ENCODE results near the gene SSH2. TPM values are rescaled to one million over a fixed set of nuclear protein-coding genes. Genes with fewer than 3 reads are reported as not detected.
"Not testable (repeated sequence)": the region's sequence is repeated elsewhere in the genome, so short reads cannot be mapped to it uniquely, and the experiment has no call there.

The SSH2 gene
- total and polyA plus RNA-seq, 2 experiments from 2014 or later: 32.4 to 43.2 TPM

- H3K9me3 ChIP-seq (ENCODE audit: low read depth): no peaks in the 10 kb centered on the region
- TF ChIP-seq, protein P1, sequence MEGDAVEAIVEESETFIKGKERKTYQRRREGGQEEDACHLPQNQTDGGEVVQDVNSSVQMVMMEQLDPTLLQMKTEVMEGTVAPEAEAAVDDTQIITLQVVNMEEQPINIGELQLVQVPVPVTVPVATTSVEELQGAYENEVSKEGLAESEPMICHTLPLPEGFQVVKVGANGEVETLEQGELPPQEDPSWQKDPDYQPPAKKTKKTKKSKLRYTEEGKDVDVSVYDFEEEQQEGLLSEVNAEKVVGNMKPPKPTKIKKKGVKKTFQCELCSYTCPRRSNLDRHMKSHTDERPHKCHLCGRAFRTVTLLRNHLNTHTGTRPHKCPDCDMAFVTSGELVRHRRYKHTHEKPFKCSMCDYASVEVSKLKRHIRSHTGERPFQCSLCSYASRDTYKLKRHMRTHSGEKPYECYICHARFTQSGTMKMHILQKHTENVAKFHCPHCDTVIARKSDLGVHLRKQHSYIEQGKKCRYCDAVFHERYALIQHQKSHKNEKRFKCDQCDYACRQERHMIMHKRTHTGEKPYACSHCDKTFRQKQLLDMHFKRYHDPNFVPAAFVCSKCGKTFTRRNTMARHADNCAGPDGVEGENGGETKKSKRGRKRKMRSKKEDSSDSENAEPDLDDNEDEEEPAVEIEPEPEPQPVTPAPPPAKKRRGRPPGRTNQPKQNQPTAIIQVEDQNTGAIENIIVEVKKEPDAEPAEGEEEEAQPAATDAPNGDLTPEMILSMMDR (IDR thresholded peaks at IDR 0.05; ENCODE audit: low read depth, low read length): no peak
- no peak for DNase-seq (ENCODE audit: low read depth in 1 of 2, low spot score in 1 of 2)
Measured at GRCh38 chr17:29791336-29792080, 138.5 kb downstream of the SSH2 start.

DNA sequence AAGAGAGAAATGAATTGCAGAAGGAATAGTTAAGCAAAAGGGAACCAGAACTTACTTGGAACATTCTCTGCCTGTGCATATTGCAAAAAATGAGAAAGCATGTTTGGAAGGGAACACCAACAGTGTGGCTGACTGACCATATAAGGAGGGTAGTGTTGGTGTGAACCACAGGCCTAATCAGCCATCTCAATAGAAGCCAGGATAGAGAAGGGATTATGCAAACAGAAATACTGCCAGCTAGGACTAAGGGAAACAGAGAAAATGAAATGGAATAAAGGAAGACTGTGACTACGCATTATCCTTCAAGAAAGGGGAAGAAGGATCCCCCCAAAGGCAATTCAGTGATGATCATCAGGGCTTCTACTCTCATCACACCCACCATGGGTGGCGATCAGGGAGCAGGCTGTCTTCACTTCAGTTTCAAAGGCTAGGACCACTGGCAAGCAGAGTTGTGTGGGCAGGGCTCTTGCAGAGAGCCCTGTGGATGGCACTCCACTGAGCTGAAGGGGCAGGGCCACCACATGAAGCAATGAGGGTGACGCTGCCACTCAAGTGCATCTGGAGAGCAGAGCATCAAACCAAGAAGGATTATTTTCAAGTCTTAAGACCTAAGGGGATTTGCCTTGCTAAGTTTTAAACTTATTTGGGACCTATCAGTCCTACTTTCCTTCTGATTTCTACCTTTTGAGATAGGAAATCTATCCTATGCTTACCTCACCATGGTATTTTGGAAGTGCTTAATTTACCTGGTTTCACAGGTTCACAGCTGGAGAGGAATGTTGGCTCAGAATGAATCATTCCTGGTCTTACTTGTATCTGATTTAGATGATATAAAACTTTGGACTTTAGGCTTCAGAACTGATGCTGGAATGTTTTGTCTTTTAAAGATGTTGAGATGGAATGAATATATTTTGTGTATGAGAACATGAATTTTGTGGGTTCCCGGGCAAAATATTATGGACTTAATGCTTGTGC is 140.5 kb downstream of the SSH2 start:
- Histone ChIP-seq H3K4me1 (ENCODE audit: low read depth) (no peaks in the 10 kb centered on the region), H3K36me3 (peaks cover 3% of the 10 kb centered on the region), H3K27me3 (no peaks in the 10 kb centered on the region), H3K4me3 (no peak overlapping the region), H3K27ac (no peak overlapping the region), H3K9me3 (ENCODE audit: low read depth) (no peaks in the 10 kb centered on the region)
- TF ChIP-seq, protein P1 (IDR thresholded peaks at IDR 0.05; ENCODE audit: low read depth, low read length): no peak
- DNase-seq (ENCODE audit: low read depth in 1 of 2, low spot score in 1 of 2): peak in 1 of 2 donors; percentile 85

More at GRCh38 chr17:29791336-29792080, 138.5 kb downstream of the SSH2 start:
- Histone ChIP-seq H3K27ac (no peak overlapping the region), H3K4me1 (ENCODE audit: low read depth) (no peaks in the 10 kb centered on the region), H3K27me3 (no peaks in the 10 kb centered on the region), H3K36me3 (peaks cover 3% of the 10 kb centered on the region), H3K4me3 (no peak overlapping the region)

DNA sequence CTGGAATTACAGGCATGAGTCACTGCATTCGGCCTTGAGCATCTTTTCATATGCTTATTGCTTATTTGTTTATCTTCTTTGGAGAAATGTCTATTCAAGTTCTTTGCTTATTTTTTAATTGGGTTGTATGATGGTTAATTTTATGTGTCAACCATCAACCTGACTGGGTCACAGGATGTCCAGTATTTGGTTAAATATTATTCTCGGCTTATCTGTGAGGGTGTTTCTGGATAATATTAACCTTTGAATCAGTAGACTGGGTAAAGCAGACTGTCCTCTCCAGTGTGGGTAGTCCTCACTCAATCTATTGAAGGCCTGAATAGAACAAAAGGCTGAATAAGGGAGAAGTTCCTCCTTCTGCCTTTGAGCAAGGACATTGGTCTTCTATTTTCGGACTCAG is 142.0 kb downstream of the SSH2 start:
- H3K4me1 ChIP-seq (ENCODE audit: low read depth): no peaks in the 10 kb centered on the region
- TF ChIP-seq, protein P1 (IDR thresholded peaks at IDR 0.05; ENCODE audit: low read depth, low read length): no peak
- H3K9me3 ChIP-seq (ENCODE audit: low read depth): no peaks in the 10 kb centered on the region
- H3K36me3 ChIP-seq: peaks cover 3% of the 10 kb centered on the region
- no peak overlapping the region for H3K27ac ChIP-seq
- no peaks in the 10 kb centered on the region for H3K27me3 ChIP-seq
- H3K4me3 ChIP-seq: no peak overlapping the region
- DNase-seq (ENCODE audit: low read depth in 1 of 2, low spot score in 1 of 2): no peak

- DNase-seq (ENCODE audit: low read depth in 1 of 2, low spot score in 1 of 2): no peak
- Histone ChIP-seq H3K36me3 (peaks cover 3% of the 10 kb centered on the region), H3K9me3 (ENCODE audit: low read depth) (no peaks in the 10 kb centered on the region), H3K4me1 (ENCODE audit: low read depth) (peaks cover 5% of the 10 kb centered on the region), H3K4me3 (no peak overlapping the region), H3K27ac (no peak overlapping the region), H3K27me3 (no peaks in the 10 kb centered on the region)
- TF ChIP-seq, protein P1 (IDR thresholded peaks at IDR 0.05; ENCODE audit: low read depth, low read length): no peak
Measured at GRCh38 chr17:29782917-29783316, 147.1 kb downstream of the SSH2 start.

GRCh38 chr17:29779812-29780190 is 150.2 kb downstream of the SSH2 start:
- H3K27me3 ChIP-seq; H3K36me3 ChIP-seq; H3K4me3 ChIP-seq; DNase-seq (ENCODE audit: low read depth in 1 of 2, low spot score in 1 of 2); H3K9me3 ChIP-seq (ENCODE audit: low read depth); H3K4me1 ChIP-seq (ENCODE audit: low read depth): not testable (repeated sequence)
- peak overlapping the region; percentile 23 for H3K27ac ChIP-seq
